Calu3 (cell line): ENCODE results near the gene HMCN2. TPM values are rescaled to one million over a fixed set of nuclear protein-coding genes. Genes with fewer than 3 reads are reported as not detected.
"Not testable (repeated sequence)": the region's sequence is repeated elsewhere in the genome, so short reads cannot be mapped to it uniquely, and the experiment has no call there.

ENCODE experiments used
- BruUV-seq: library from RNA; stranded (reverse); fragments of 400-500 nt; replicated peaks from 2 replicates; lab custom pipeline; 2021; lab: Mats Ljungman, UMichigan
- CTCF ChIA-PET: fragments of 300-600 bp; sonication (Branson Sonifier 250); formaldehyde crosslinking; loops from one replicate; lab custom pipeline; 2022; ENCODE audit warnings: antibody characterized with exemption; lab: Charles Lee
- DNase-seq: peaks from one replicate; pipeline ENCODE4 v3.0.0; 2022
- H3K27ac Mint-ChIP-seq: one replicate; pipeline ENCODE4 v1.8.0; 2022; ENCODE audit warnings: mixed read lengths; ENCODE audit not compliant: unreplicated experiment
- H3K27me3 Mint-ChIP-seq: one replicate; pipeline ENCODE4 v1.8.0; 2022; ENCODE audit warnings: mixed read lengths; ENCODE audit not compliant: unreplicated experiment
- H3K36me3 Mint-ChIP-seq: one replicate; pipeline ENCODE4 v1.8.0; 2022; ENCODE audit warnings: mild to moderate bottlenecking, moderate library complexity, mixed read lengths; ENCODE audit not compliant: insufficient read depth, unreplicated experiment
- H3K4me1 Mint-ChIP-seq: one replicate; pipeline ENCODE4 v1.8.0; 2022; ENCODE audit warnings: mild to moderate bottlenecking, low read depth, mixed read lengths; ENCODE audit not compliant: unreplicated experiment
- H3K4me3 Mint-ChIP-seq: one replicate; pipeline ENCODE4 v1.8.0; 2022; ENCODE audit warnings: mild to moderate bottlenecking, low read depth, moderate library complexity, mixed read lengths; ENCODE audit not compliant: unreplicated experiment
- H3K9me3 Mint-ChIP-seq: one replicate; pipeline ENCODE4 v1.8.0; 2022; ENCODE audit warnings: low read depth, mixed read lengths; ENCODE audit not compliant: unreplicated experiment
- intact Hi-C: fragments of 100-400 bp; cut with micrococcal nuclease; formaldehyde crosslinking; loops from one replicate; pipeline ENCODE4 v1.10.0; 2022; ENCODE audit not compliant: unreplicated experiment
- total RNA-seq: library from RNA; stranded (reverse); gene quantifications from 2 replicates; pipeline ENCODE4 v1.2.3, GENCODE V29; 2022
- TF ChIP-seq, protein P1 (sequence below): fragments of 200-600 bp; IDR thresholded peaks from one replicate; pipeline ENCODE4 v1.8.0; 2022; ENCODE audit warnings: antibody characterized with exemption; ENCODE audit not compliant: unreplicated experiment

HMCN2 gene
- total RNA-seq, 1 experiment from 2014 or later: not detected

DNA sequence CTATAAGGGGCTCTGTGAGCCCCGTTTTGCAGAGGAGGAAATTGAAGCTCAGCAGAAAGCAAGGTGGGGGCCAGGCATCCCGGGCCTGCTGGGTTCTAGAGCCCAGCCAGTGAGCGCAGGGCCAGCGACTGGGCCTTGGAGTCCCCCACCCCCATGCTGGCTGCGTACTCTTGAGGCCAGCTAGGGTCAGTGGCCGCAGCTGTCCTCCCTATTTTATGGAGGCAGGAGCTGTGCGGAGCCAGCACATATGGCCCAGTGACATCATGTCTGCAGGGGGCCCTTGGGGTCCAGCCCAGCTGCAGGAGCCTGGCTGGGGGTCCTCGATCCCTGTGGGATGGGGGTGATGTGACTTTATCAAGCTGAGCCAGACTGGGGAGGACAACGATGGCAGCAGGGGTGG is 71.3 kb downstream of the HMCN2 start:
- Mint-ChIP-seq H3K9me3 (no peaks in the 10 kb centered on the region), H3K4me3 (no peak overlapping the region), H3K27me3 (peaks cover 47% of the 10 kb centered on the region), H3K4me1 (no peaks in the 10 kb centered on the region), H3K36me3 (no peaks in the 10 kb centered on the region), H3K27ac (no peak overlapping the region)
- intact Hi-C loops: no loop called here
- BruUV-seq: no TSS peak
- TF ChIP-seq, protein P1, sequence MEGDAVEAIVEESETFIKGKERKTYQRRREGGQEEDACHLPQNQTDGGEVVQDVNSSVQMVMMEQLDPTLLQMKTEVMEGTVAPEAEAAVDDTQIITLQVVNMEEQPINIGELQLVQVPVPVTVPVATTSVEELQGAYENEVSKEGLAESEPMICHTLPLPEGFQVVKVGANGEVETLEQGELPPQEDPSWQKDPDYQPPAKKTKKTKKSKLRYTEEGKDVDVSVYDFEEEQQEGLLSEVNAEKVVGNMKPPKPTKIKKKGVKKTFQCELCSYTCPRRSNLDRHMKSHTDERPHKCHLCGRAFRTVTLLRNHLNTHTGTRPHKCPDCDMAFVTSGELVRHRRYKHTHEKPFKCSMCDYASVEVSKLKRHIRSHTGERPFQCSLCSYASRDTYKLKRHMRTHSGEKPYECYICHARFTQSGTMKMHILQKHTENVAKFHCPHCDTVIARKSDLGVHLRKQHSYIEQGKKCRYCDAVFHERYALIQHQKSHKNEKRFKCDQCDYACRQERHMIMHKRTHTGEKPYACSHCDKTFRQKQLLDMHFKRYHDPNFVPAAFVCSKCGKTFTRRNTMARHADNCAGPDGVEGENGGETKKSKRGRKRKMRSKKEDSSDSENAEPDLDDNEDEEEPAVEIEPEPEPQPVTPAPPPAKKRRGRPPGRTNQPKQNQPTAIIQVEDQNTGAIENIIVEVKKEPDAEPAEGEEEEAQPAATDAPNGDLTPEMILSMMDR: no peak
- CTCF ChIA-PET: interaction anchor here (0.5 to 0.6 kb wide), 2 partner anchors 192 to 876 kb away, joined by 4 to 6 read pairs; no protein-coding TSS in a partner anchor
- DNase-seq: no peak

GRCh38 chr9:130337318-130337717 is 71.8 kb downstream of the HMCN2 start:
- Mint-ChIP-seq H3K27ac (no peak overlapping the region), H3K4me3 (no peak overlapping the region), H3K27me3 (peaks cover 43% of the 10 kb centered on the region), H3K36me3 (no peaks in the 10 kb centered on the region), H3K4me1 (no peaks in the 10 kb centered on the region), H3K9me3 (no peaks in the 10 kb centered on the region)
- BruUV-seq: no TSS peak
- DNase-seq: no peak
- intact Hi-C loops: no loop called here
- CTCF ChIA-PET: interaction anchor here (0.5 to 0.6 kb wide), 2 partner anchors 193 to 876 kb away, joined by 4 to 6 read pairs; no protein-coding TSS in a partner anchor
- TF ChIP-seq, protein P1: no peak

DNA sequence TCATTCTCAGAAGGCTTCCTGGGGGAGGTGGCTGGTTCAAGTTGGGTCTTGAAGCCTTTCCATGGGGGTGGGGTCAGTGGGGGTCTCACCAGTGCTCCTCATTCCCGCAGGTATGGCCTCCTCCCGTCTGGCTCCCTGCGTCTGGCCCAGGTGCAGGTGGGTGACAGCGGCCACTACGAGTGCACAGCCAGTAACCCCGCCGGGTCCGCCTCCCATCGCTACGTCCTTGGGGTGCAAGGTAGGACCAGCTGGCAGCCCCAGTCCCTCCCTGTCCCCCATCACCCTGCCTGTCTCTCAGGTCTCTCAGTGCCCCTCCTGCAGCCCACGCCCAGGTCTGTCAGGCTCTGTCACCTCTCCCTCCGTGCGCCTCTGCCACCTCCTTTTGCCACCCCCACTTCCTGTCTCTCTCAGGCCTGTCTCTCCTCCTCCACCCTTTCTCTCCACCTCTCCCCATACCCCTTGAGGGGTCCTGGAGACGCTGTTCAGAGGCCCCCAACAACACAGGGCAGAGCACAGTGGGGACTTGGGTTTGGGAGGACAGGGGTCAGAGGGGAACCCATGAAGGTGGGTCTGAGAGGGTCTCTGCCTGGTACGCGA is 72.3 kb downstream of the HMCN2 start:
- intact Hi-C loops: no loop called here
- Mint-ChIP-seq H3K9me3 (no peaks in the 10 kb centered on the region), H3K4me3 (no peak overlapping the region), H3K27ac (no peak overlapping the region), H3K27me3 (peaks cover 37% of the 10 kb centered on the region), H3K36me3 (no peaks in the 10 kb centered on the region), H3K4me1 (no peaks in the 10 kb centered on the region)
- no TSS peak for BruUV-seq
- no peak for DNase-seq
- CTCF ChIA-PET: no interaction called here
- TF ChIP-seq, protein P1: no peak

- DNase-seq, CTCF ChIA-PET, H3K4me3 Mint-ChIP-seq, H3K27ac Mint-ChIP-seq, BruUV-seq, H3K9me3 Mint-ChIP-seq, intact Hi-C loops, H3K36me3 Mint-ChIP-seq, H3K4me1 Mint-ChIP-seq: not testable (repeated sequence)
- peaks cover 27% of the 10 kb centered on the region for H3K27me3 Mint-ChIP-seq
Measured at GRCh38 chr9:130338891-130339290, 73.3 kb downstream of the HMCN2 start.

DNA sequence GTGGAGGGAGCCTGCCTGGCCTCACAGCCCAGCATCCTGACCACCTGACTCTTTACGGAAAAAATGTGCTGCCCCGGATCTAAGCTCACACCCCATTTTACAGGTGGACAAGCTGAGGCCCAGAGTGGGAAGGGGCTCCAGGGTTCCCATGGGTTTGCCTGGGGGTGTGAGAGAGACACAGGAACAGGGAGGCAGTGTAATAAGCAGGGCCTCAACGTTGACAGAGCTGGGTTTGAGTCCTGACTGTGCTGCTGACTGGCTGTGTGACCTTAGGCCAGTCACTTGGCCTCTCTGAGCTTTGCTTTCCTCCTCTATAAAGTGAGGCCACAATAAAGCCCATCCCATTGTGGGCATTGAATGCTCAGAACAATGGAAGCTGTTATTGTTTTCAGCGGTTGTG is 73.7 kb downstream of the HMCN2 start:
- H3K27ac Mint-ChIP-seq: no peak overlapping the region
- no TSS peak for BruUV-seq
- H3K4me3 Mint-ChIP-seq: no peak overlapping the region
- peaks cover 23% of the 10 kb centered on the region for H3K27me3 Mint-ChIP-seq
- no peaks in the 10 kb centered on the region for H3K36me3 Mint-ChIP-seq
- no peaks in the 10 kb centered on the region for H3K4me1 Mint-ChIP-seq
- CTCF ChIA-PET: no interaction called here
- TF ChIP-seq, protein P1: no peak
- DNase-seq: no peak
- H3K9me3 Mint-ChIP-seq: no peaks in the 10 kb centered on the region
- intact Hi-C loops: no loop called here
